Epithelial cell of esophagus (primary cell): Measurements from ENCODE around the gene KIR3DL1.

Experiments used
- DNase-seq: peaks from one replicate; pipeline ENCODE4 v3.0.0; 2010; ENCODE audit warnings: low read depth
- H3K4me3 ChIP-seq: 2 replicates; pipeline ENCODE4 v1.5.1; 2011; ENCODE audit warnings: mild to moderate bottlenecking, low read length, control low read depth
- CTCF ChIP-seq: IDR thresholded peaks from 2 replicates; pipeline ENCODE4 v1.5.1; 2011; ENCODE audit warnings: low read depth, mild to moderate bottlenecking, low read length, control low read depth, inconsistent platforms; ENCODE audit not compliant: insufficient read depth; ENCODE audit errors: missing control alignments

Gene KIR3DL1

GRCh38 chr19:54877471-54877870 lies 61.2 kb downstream of the KIR3DL1 start:
- no peak overlapping the region for H3K4me3 ChIP-seq
- no peak for DNase-seq
- TF ChIP-seq CTCF, result no peak
